DND-41 (cell line): ENCODE data around the gene SH3BP2.
"Not testable (repeated sequence)": the region's sequence is repeated elsewhere in the genome, so short reads cannot be mapped to it uniquely, and the experiment has no call there.

Experiments
- ATAC-seq: fragments of 200-7000 bp; cut with Tn5 transposase; 3 replicates; pipeline ENCODE4 v1.9.1; 2021; ENCODE audit warnings: low read depth; ENCODE audit not compliant: insufficient read depth
- DNase-seq: peaks from one replicate; pipeline ENCODE4 v3.0.0-alpha.2; 2020
- H2AFZ ChIP-seq: 2 replicates; pipeline ENCODE4 v1.6.0; 2012; ENCODE audit warnings: low read depth, low read length
- H3K27ac ChIP-seq: 2 replicates; pipeline ENCODE4 v1.5.1; 2012; ENCODE audit warnings: low read length, inconsistent platforms
- H3K27me3 ChIP-seq: fragments of 200-600 bp; sonication (generic); 2 replicates; pipeline ENCODE4 v1.6.0; 2012; ENCODE audit warnings: low read length, mild to moderate bottlenecking, inconsistent platforms; ENCODE audit not compliant: insufficient read depth, poor library complexity
- H3K36me3 ChIP-seq: 2 replicates; pipeline ENCODE4 v1.5.1; 2012; ENCODE audit warnings: low read length, inconsistent platforms; ENCODE audit not compliant: insufficient read depth
- H3K4me1 ChIP-seq: 2 replicates; pipeline ENCODE4 v1.5.1; 2012; ENCODE audit warnings: mild to moderate bottlenecking, low read length; ENCODE audit not compliant: insufficient read depth
- H3K4me2 ChIP-seq: 2 replicates; pipeline ENCODE4 v1.6.0; 2012; ENCODE audit warnings: mild to moderate bottlenecking, moderate library complexity, low read length, inconsistent platforms; ENCODE audit not compliant: insufficient read depth
- H3K4me3 ChIP-seq, 2 experiments: fragments of 200-600 bp in 1 of 2; shearing (Covaris generic) in 1 of 2; 2 replicates each; pipeline ENCODE4 v1.5.1; 2012 to 2016; ENCODE audit warnings: inconsistent platforms in 2 of 2, low read length in 2 of 2, mild to moderate bottlenecking in 2 of 2, low read depth in 1 of 2, moderate library complexity in 1 of 2
- H3K79me2 ChIP-seq: 2 replicates; pipeline ENCODE4 v1.6.0; 2012; ENCODE audit warnings: low read length, inconsistent platforms; ENCODE audit not compliant: insufficient read depth
- H3K9ac ChIP-seq: 2 replicates; pipeline ENCODE4 v1.6.0; 2012; ENCODE audit warnings: low read depth, mild to moderate bottlenecking, inconsistent platforms, low read length, moderate library complexity
- H3K9me3 ChIP-seq: 2 replicates; pipeline ENCODE4 v1.5.1; 2012; ENCODE audit warnings: low read length, moderate library complexity, mild to moderate bottlenecking, inconsistent platforms; ENCODE audit not compliant: insufficient read depth, severe bottlenecking
- H4K20me1 ChIP-seq: 2 replicates; pipeline ENCODE4 v1.6.0; 2012; ENCODE audit warnings: low read length; ENCODE audit not compliant: insufficient read depth
- CTCF ChIP-seq: IDR thresholded peaks from 2 replicates; pipeline ENCODE4 v1.5.1; 2012; ENCODE audit warnings: borderline replicate concordance, low read length, moderate library complexity, mild to moderate bottlenecking; ENCODE audit not compliant: poor library complexity, severe bottlenecking; ENCODE audit errors: extremely low read depth
- EZH2 ChIP-seq: IDR thresholded peaks from 3 replicates; pipeline ENCODE4 v1.6.1; 2012; ENCODE audit warnings: borderline replicate concordance, low read depth, mild to moderate bottlenecking, moderate library complexity, low read length, inconsistent platforms; ENCODE audit not compliant: severe bottlenecking

The SH3BP2 gene

GRCh38 chr4:2761035-2761923, 31.6 kb upstream of the SH3BP2 start:
- H3K9ac ChIP-seq, result no peak overlapping the region
- H3K4me2 ChIP-seq, result no peak overlapping the region
- H3K27ac ChIP-seq, result no peak overlapping the region
- H3K36me3 ChIP-seq, result no peaks in the 10 kb centered on the region
- DNase-seq (no peak), ATAC-seq (no peak)
- peaks cover 5% of the 10 kb centered on the region for H3K4me1 ChIP-seq
- no peak overlapping the region for H2AFZ ChIP-seq
- TF ChIP-seq CTCF, result no peak
- no peak for TF ChIP-seq EZH2
- H3K4me3 ChIP-seq, result no peak overlapping the region
- H3K27me3 ChIP-seq, result no peaks in the 10 kb centered on the region
- peaks cover 3% of the 10 kb centered on the region; the same call in 1 of the 2 replicates for H4K20me1 ChIP-seq
- H3K79me2 ChIP-seq, result no peaks in the 10 kb centered on the region
- H3K9me3 ChIP-seq, result no peaks in the 10 kb centered on the region

GRCh38 chr4:2762048-2762447, 30.8 kb upstream of the SH3BP2 start:
- TF ChIP-seq CTCF (no peak), EZH2 (no peak)
- ATAC-seq, result no peak

DNA sequence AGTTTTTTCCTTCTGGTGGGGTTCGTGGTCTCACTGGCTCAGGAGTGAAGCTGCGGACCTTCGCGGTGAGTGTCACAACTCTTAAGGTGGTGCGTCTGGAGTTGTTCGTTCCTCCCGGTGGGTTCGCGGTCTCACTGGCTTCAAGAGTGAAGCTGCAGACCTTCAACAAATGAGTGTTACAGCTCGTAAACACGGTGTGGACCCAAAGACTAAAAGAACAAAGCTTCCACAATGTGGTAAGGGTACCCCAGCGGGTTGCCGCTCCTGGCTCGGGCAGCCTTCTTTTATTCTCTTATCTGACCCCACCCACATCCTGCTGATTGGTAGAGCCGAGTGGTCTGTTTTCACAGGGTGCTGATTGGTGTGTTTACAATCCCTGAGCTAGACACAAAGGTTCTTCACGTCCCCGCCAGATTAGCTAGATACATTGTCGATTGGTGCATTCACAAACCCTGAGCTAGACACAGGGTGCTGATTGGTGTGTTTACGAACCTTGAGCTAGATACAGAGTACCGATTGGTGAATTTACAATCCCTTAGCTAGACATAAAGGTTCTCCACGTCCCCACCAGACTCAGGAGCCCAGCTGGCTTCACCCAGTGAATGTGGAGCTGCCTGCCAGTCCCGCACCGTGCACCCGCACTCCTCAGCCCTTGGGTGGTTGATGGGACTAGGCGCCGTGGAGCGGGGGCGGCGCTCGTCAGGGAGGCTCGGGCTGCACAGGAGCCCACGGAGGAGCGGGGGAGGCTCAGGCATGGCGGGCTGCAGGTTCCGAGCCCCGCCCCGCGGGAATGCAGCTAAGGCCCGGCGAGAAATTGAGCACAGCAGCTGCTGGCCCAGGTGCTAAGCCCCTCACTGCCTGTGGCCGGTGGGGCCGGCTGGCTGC, 30.2 kb upstream of the SH3BP2 start:
- H3K9ac ChIP-seq, H2AFZ ChIP-seq, H3K9me3 ChIP-seq, H3K27ac ChIP-seq, H4K20me1 ChIP-seq, ATAC-seq, H3K79me2 ChIP-seq, H3K27me3 ChIP-seq, H3K4me1 ChIP-seq, DNase-seq, H3K4me3 ChIP-seq, H3K36me3 ChIP-seq, H3K4me2 ChIP-seq: not testable (repeated sequence)

More at GRCh38 chr4:2762048-2762447, 30.8 kb upstream of the SH3BP2 start:
- no peak overlapping the region for H2AFZ ChIP-seq
- no peaks in the 10 kb centered on the region for H3K4me1 ChIP-seq
- no peak for DNase-seq
- no peak overlapping the region for H3K4me3 ChIP-seq
- no peak overlapping the region for H3K27ac ChIP-seq
- H3K27me3 ChIP-seq, result no peaks in the 10 kb centered on the region
- no peaks in the 10 kb centered on the region for H3K36me3 ChIP-seq
- H4K20me1 ChIP-seq, result peaks cover 3% of the 10 kb centered on the region; the same call in 1 of the 2 replicates
- no peaks in the 10 kb centered on the region for H3K79me2 ChIP-seq
- H3K9ac ChIP-seq, result no peak overlapping the region
- H3K9me3 ChIP-seq, result no peaks in the 10 kb centered on the region
- H3K4me2 ChIP-seq, result no peak overlapping the region

DNA sequence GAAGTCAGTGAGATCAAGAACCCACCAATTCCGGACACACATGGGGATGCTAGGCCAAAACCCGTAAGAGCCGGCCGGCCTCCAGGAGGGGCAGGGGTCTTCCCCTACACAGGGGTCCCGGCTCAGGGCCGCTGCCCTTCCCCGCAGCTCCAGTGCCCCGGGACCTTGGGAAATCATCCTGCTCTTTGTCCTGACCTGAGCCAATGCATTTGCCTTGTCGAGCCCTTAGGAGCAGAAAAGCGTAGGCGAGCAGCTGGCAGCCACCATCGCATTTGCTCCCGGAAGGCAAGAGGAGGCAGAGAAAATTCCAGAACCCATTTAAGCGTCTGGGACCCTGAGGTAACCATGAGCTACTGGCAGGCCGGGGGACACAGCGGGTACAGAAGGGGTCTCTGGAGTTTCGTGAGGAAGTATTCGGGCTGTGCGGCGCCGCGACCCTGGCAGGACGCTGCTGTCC, 29.3 kb upstream of the SH3BP2 start:
- TF ChIP-seq CTCF (no peak), EZH2 (no peak)
- ATAC-seq (no peak), DNase-seq (no peak)
- Histone ChIP-seq H2AFZ (no peak overlapping the region), H3K36me3 (no peaks in the 10 kb centered on the region), H3K4me1 (no peaks in the 10 kb centered on the region), H3K9me3 (no peaks in the 10 kb centered on the region), H3K27me3 (no peaks in the 10 kb centered on the region), H3K4me3 (no peak overlapping the region), H3K9ac (no peak overlapping the region), H3K79me2 (no peaks in the 10 kb centered on the region), H4K20me1 (no peaks in the 10 kb centered on the region; the same call in 1 of the 2 replicates), H3K4me2 (no peak overlapping the region), H3K27ac (no peak overlapping the region)
